DMS53 (cell line): ENCODE data around the gene NCAPD2.
A peak's percentile ranks its signal among the peaks of the same experiment; 100 is the strongest.
"Not testable (repeated sequence)": the region's sequence is repeated elsewhere in the genome, so short reads cannot be mapped to it uniquely, and the experiment has no call there.

Source experiments
- DNase-seq: peaks from one replicate; lab custom pipeline; 2025; lab: John Stamatoyannopoulos, UW

Gene NCAPD2

DNA sequence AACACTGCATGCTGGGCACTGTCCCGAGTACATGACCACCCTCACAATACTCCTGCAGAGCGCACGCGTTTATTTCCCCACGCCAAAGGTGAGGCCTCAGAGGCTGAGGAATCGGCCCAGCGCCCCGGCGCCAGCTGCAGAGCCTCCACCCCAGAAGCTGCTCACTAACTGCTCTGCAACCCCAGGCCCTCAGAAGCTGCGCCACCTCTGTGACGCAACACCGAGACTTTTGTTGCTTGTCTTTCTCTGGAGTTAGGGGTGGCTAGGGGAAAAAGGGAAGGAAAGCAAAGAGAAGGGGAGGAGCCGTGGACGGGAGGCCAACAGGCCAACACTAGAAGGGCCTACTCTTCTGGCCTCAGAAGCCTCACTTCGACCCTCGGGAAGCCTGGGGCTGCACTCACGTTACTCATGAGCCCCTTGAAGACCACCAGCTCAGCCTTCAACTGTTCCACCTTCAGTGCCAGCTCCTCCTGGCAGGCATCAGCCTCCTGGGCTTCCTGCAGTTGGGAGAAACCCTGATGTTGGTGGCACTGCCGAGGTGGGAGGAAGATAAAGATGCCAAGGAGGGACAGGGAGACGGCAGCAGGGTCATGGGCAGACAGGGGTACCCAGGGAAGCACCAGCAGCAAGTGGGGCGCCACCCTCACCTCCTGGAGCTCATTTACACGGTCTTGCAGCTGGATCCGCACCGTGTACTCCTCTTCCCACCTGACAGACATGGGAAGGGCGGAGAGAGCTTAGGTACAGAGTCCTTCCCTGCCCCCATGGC lies 56.6 kb downstream of the NCAPD2 start:
- DNase-seq: no peak

- DNase-seq: no peak
Measured at GRCh38 chr12:6551063-6551461, 57.2 kb downstream of the NCAPD2 start.

- DNase-seq: no peak
Measured at GRCh38 chr12:6551496-6552139, 57.7 kb downstream of the NCAPD2 start.

DNA sequence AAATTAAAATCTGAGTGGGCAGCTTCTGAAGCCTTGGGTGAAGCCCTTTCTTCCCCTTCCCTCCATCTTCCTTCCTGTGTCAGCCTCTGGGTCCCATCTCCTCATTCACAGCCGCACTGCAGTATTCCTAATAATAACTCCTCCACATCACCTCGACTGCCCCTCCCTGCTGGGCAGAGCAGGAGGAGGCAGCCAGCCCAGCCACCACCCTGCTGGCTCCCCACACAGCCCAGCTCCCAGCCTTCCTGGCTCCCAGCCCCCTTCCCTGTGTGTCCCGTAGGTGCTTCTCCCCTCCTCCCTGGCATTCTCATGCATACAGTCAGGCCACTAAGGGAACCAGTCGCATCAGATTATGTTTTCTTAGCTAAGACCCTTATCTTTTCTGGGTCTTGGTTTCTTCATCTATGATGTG lies 58.2 kb downstream of the NCAPD2 start:
- no peak for DNase-seq

- no peak for DNase-seq
Measured at GRCh38 chr12:6553051-6553868, 59.4 kb downstream of the NCAPD2 start.

GRCh38 chr12:6554168-6555017 lies 60.5 kb downstream of the NCAPD2 start:
- DNase-seq: peak; percentile 83

- DNase-seq: no peak
Measured at GRCh38 chr12:6555018-6555691, 61.3 kb downstream of the NCAPD2 start.

- DNase-seq: not testable (repeated sequence)
Measured at GRCh38 chr12:6556496-6556817, 62.6 kb downstream of the NCAPD2 start.

- no peak for DNase-seq
Measured at GRCh38 chr12:6556857-6557256, 63.0 kb downstream of the NCAPD2 start.

- peak; percentile 82 for DNase-seq
Measured at GRCh38 chr12:6558014-6558760, 64.3 kb downstream of the NCAPD2 start.

GRCh38 chr12:6559500-6559899 lies 65.6 kb downstream of the NCAPD2 start:
- DNase-seq: no peak

- DNase-seq: no peak
Measured at GRCh38 chr12:6560501-6561205, 66.8 kb downstream of the NCAPD2 start.

DNA sequence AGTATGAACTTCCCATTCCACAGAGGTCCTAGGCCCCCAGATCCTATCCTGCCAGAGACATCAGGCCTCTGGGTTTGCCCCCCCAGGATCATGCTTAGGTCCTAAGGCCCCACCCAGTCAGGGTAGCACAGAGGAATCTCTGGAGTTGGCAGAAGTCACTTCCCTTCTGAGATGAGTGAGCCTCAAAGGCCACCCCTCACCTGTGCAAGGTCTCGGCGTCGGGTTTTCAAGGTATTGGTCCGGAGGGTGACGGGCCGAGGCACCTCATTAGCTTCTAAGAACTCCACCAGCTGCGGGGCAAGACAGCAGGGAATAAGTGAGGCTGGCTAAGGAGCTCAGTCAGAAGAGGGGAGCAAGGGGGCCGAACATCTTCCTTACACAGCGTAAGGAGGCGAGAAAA lies 69.0 kb downstream of the NCAPD2 start:
- no peak for DNase-seq

GRCh38 chr12:6563448-6564050 lies 69.6 kb downstream of the NCAPD2 start:
- peak; percentile 81 for DNase-seq

- DNase-seq: peak; percentile 53
Measured at GRCh38 chr12:6567112-6567670, 73.3 kb downstream of the NCAPD2 start.

GRCh38 chr12:6569312-6569711 lies 75.4 kb downstream of the NCAPD2 start:
- DNase-seq: no peak

DNA sequence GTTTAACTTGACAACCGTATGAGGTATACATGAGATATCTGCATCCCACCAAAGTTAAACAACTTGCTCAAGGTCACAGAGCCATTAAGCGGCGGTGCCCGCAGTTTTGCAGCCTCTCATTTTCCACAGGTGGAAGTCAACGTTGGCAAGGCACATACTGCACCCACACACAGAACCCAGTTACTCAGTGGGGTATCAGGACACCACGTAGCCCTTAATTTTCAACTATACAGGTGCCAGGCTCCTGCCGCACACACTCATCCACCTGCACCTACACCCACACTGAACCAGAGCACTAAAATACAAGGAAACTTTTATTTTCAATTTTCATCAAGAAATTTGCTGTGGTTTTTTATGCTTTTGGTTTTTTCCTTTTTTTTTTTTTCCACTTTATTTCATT lies 75.9 kb downstream of the NCAPD2 start:
- DNase-seq: no peak

GRCh38 chr12:6570264-6570887 lies 76.5 kb downstream of the NCAPD2 start:
- DNase-seq: peak; percentile 88

GRCh38 chr12:6573001-6573400 lies 79.1 kb downstream of the NCAPD2 start:
- DNase-seq: peak; percentile 40
